IMR-90 (cell line): Measurements from ENCODE around the gene NXPH4.

ENCODE experiments used
- CEBPB ChIP-seq: IDR thresholded peaks from 2 replicates; pipeline ENCODE4 v1.6.1; 2012; ENCODE audit warnings: low read depth, low read length, improper control_type of control experiment
- CTCF ChIP-seq: conservative IDR thresholded peaks from 2 replicates; pipeline ENCODE4 v1.5.1; 2012; ENCODE audit warnings: mild to moderate bottlenecking, low read depth, low read length, improper control_type of control experiment
- MXI1 ChIP-seq: IDR thresholded peaks from 2 replicates; pipeline ENCODE4 v1.6.1; 2012; ENCODE audit warnings: low read depth, mild to moderate bottlenecking, low read length, moderate library complexity, borderline replicate concordance

- TF ChIP-seq CTCF (no peak), MXI1 (no peak), CEBPB (no peak)
Observed at GRCh38 chr12:57194253-57194652, 22.3 kb upstream of the NXPH4 start.
